Head of caudate nucleus (tissue), 42 donors: Measurements from ENCODE around the gene MYH14.
A peak's percentile ranks its signal among the peaks of the same experiment; 100 is the strongest.

Experiments
- DNase-seq, 42 donors: peaks; one replicate each; pipeline versions ENCODE4 v3.0.0 to v3.0.0-alpha.2; 2020 to 2021; ENCODE audit warnings: mixed read lengths in 7 of 42
- intact Hi-C: fragments of 100-400 bp; cut with DNase I; formaldehyde crosslinking; loops from one replicate; pipeline ENCODE4 v1.15.0; 2022

Gene MYH14

GRCh38 chr19:50308991-50309390, 105.6 kb downstream of the MYH14 start:
- intact Hi-C loops = no loop called here
- DNase-seq = no peak

DNA sequence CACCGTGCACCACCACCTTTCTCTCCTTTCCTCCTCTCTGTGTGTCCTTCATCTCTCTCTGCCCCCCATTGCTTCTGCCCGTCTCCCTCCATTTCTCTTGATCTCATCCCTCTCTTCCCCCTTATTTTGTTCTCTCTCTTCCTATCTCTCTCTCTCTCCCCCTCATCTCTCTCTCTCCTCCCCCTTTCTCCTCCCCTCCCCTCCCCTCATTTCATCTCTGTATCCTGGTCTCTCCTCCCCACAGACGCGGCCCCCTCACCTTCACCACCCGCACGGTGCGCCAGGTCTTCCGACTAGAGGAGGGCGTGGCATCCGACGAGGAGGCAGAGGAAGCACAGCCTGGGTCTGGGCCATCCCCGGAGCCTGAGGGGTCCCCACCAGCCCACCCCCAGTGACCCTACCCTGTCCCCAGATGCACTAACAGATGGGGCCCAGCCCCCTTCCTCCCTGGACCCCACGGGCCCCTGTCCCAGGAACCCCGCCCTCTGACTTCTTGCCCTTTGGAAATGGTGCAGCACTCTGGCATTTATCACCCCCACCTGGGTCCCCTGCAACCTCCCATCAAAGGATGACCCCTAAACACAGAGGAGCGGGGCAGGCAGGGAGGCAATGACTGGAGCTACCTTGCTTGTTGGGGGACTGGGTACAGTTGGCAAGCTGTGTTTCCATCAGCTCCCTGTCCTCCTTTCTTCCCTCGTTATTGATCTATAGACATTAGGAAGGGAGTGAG, 106.1 kb downstream of the MYH14 start:
- no peak for DNase-seq
- intact Hi-C loops = no loop called here

DNA sequence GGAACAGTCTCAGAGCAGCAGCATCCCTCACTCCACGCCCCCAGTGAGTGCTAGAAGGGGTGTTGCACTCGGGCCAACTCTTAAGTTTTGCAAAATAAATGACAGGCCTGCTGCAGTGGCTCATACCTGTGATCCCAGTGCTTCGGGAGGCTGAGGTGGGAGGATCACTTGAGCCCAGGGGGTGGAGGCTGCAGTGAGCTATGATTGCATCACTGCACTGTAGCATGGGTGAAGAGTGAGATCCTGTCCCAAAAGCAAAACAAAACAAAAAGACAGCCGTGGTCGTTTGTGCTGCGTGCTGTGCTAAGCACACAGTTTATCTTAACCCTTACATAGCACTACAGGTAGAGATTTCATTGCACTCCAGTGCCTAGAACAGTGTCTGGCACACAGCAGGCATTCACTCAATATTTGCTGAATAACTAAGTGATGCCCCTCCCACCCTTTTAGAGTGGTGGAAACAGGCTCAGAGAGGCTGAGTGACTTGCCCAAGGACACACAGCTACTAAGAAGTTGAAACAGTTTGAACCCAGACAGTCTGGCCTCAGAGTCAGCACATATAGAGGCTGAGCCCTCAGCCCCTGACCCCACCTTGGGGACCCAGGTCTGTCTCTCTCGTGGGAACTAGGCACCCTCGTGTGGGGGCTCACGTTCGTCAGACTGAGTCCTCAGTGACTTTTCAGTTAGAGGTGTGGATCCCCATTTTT, 107.5 kb downstream of the MYH14 start:
- intact Hi-C loops = no loop called here
- no peak for DNase-seq

GRCh38 chr19:50311723-50312635, 108.6 kb downstream of the MYH14 start:
- DNase-seq = peak in 29 of 42 donors; percentile 34 to 78 (median 59)
- intact Hi-C loops = no loop called here

- peak in 1 of 42 donors; percentile 26 for DNase-seq
- intact Hi-C loops = no loop called here
Observed at GRCh38 chr19:50312967-50313811, 109.8 kb downstream of the MYH14 start.

GRCh38 chr19:50313812-50314536, 110.6 kb downstream of the MYH14 start:
- peak in 5 of 42 donors; percentile 17 to 57 (median 42) for DNase-seq

DNA sequence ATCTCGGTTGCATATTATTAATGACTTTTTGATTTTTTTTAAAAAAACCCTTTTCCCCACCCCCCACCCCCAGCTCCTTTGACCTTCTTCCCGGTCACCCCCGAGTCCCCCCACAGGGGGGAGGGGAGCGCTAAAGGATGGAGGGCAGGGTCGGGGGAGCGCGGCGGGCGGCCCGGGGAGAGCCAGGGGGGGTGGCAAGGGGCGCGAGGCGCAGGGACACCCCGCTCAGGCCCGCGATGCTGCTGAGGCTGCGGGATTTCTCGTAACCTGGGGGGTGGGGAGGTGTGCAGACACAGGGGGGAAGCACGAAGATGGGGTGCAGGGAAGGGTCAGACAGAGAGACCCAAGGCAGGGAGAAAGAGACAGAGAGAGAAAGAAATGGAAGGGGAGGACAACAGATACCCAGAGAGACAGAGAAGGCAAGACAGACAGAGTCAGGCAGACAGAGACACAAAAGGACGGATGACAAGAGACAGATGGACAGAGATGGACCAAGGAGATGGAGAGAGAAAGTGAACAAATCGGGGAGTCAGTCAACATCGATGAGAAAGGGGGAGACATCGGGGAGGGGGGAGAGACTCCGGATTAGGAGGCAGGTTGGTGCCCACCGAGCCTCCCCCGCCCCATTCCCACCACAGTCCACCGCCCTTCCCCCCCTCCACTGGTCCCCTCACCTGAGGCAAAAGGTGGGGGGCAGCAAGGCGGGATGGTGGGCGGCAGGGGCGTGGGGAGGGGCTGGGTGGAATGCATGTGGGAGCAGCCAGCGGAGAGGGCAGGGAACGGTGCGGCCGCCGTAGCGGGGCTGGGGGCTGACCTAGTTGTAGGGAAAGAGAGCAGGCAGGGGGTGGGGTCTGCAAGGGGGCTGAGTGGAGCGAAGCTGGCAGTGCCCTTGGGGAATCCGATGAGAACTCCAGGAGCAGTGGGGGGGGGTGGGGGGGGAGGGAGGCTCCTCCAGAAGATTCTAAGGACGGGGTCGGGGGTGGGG, 111.6 kb downstream of the MYH14 start:
- DNase-seq = peak in 1 of 42 donors; percentile 8
- intact Hi-C loops = no loop called here

More at GRCh38 chr19:50313812-50314536, 110.6 kb downstream of the MYH14 start:
- intact Hi-C loops = no loop called here

DNA sequence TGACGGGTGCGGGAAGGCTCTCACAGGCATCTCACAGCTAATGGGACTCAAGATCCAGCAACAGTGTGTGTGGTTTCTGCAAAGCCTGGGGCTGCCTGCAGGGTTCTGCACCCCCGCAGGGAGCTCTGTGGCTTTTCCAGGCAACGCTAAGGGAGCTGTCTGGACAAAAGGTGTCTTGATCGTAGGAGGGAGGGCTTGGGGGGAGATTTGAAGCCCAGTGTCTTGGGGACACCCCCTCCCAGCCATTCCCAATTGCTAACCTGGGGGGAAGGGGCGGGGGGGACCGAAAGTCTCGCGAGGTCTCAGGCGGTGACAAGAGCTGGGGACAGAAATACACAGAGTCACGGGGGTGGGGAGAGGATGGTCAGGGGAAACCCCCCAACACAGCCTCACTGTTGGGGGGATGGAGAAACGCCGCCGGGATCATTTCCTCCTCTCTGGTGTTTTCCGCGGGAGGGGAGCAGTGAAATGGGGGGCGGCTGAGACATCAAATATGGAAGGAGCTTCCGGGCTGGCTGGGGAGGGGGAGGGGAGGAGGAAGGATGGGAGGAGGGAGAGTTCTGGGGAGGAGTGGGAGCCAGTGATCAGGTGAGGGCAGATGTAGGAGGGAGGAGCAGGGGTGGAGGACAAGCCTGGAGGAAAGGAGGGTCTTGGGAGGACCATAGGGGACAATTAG, 112.5 kb downstream of the MYH14 start:
- intact Hi-C loops = no loop called here
- DNase-seq = peak in 31 of 42 donors; percentile 38 to 81 (median 57)

GRCh38 chr19:50317115-50317514, 113.7 kb downstream of the MYH14 start:
- DNase-seq = no peak
- intact Hi-C loops = no loop called here

DNA sequence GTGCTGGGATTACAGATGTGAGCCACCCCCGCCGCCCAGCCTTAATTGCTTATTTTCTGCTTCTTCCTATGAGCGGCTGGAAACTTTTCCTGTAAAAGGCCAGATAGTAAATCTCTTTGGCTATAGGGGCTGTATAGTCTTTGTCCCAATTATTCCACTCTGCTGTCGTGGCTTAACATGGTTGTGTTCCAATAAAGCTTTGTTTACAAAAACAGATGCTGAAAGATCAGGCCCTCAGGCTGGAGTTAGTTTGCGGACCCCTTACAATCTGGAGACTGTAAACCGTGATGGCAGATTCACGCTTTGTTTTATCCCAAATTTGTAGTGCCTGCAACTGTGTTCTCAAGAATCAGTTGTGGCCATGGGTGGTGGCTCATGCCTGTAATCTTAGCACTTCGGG, 115.0 kb downstream of the MYH14 start:
- intact Hi-C loops = no loop called here
- no peak for DNase-seq

DNA sequence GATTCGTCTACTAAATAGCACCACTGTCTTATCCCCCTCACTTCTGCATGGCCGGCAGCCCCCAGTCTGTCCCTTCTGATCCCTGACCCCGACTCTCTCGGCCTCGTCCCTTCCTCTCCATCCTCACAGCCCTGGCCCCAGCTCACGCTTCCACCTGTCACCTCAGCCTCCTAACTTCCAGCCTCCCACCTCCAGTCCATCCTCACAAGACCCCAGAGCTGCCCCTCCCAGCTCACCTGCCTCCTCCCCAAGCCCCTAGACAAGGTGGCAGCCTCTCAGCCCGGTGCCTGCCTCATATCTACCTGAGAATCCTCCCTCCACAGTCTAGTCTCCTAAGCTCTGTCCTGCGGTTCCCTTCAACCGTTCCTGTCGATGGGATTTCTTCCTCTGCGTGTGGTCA, 115.7 kb downstream of the MYH14 start:
- intact Hi-C loops = no loop called here
- no peak for DNase-seq

- intact Hi-C loops = no loop called here
- DNase-seq = no peak
Observed at GRCh38 chr19:50320051-50320450, 116.6 kb downstream of the MYH14 start.

GRCh38 chr19:50320596-50320995, 117.2 kb downstream of the MYH14 start:
- intact Hi-C loops = no loop called here
- no peak for DNase-seq

- intact Hi-C loops = no loop called here
Observed at GRCh38 chr19:50321831-50322230, 118.4 kb downstream of the MYH14 start.

DNA sequence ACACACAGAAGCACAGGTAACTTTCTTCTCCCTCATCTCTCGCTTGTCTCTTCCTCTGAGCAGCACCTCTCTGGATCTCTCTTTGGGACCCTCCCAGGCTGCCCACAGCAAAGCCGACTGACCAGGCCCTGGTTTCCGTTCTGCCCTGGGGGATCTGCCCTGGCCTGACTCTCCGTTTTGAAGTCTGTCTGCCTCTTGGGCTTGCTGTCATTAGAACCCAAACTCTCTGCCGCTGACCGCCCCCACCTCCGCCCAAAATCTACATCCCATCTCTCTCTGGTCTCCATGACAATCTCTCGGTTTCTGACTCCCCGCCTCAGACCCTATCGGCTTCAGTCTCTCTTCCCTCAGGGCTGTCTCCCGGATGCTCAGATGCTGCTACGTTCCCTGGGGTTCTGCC, 118.8 kb downstream of the MYH14 start:
- intact Hi-C loops = no loop called here
- no peak for DNase-seq

More at GRCh38 chr19:50321831-50322230, 118.4 kb downstream of the MYH14 start:
- no peak for DNase-seq
